ENCODE data around the gene SDR39U1. TPM values are rescaled to one million over a fixed set of nuclear protein-coding genes. Genes with fewer than 3 reads are reported as not detected.

SDR39U1 gene
- total RNA-seq, 1 donor from 2014 or later = 86.8 TPM

- ATAC-seq = peak; percentile 67
- intact Hi-C loops (cut with micrococcal nuclease) = no loop called here
- DNase-seq = peak; percentile 90
Observed at GRCh38 chr14:24431569-24432258, 10.9 kb downstream of the SDR39U1 start.

DNA sequence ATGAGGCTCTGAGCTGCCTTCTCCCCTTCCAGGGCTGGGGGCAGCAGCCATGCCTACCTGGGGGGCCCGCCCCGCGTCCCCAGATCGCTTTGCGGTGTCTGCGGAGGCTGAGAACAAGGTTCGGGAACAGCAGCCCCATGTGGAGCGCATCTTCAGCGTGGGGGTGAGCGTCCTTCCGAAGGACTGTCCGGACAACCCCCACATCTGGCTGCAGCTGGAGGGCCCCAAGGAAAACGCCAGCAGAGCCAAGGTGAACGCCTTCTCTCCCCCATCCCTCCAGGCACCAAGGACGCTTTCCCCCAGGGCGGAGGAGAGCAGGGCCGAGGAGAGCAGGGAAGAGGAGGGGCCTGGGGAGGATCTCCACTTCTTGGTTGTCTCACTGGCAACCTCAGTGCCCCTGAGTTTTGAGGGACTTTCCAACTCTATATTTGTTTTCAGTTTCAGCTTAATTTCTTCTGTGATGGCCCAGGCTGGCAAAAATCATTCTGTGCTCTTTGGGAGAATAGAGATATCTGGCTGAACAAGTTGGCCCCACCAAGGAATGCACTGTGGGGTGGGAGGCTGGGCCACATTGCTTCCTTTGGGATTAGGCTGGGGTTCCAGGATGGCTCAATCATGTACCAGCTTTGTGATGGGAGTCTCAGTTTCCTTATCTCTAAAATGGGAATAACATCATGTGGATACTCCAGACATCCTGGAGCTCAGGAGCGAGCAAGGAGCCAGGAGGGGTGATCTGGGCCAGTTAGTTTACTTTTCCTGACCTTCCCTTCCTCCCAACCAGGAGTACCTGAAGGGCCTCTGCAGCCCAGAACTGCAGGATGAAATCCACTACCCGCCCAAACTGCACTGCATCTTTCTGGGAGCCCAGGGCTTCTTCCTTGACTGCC is 11.7 kb downstream of the SDR39U1 start:
- ATAC-seq (peak; percentile 30), DNase-seq (peak; percentile 52)
- intact Hi-C loops (cut with micrococcal nuclease) = no loop called here

GRCh38 chr14:24430143-24430681 is 12.4 kb downstream of the SDR39U1 start:
- DNase-seq (peak; percentile 91), ATAC-seq (peak; percentile 86)
- intact Hi-C loops (cut with micrococcal nuclease) = no loop called here

DNA sequence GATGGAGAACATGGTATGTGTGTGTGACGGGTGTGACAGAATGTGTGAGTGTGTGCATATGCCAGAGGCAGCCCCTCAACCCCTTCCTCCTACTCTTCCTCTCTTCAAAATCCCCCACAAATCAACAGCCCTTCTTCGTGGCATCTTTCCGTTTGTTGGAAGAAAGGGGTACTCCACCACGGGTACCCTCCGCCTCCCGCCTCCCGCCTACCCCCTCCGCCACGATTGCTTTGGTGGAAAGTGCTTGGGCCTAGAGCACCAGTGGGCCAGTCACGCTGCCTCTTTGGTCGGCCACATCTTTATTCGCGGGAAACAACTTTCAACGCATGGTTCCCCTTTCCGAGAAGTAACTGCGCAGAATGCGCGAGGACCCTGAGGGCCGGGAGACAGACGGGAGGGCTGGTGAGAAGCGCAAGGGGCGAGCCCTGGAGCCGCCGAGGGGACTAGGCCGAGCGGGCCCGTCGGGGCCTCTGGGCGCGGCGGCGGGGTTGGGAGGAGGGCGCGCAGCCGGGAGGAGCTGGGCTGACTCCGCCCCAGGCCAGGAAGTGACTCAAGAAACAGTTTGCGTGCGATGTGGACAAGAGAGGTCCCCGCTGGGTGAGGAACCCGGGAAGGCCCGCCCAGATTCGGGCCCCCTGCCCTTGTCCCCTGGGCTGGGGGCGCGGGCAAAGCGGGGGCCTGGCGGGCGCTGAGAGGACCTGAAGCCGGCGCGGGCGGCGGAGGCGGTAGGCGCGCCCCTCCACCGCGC is 13.0 kb downstream of the SDR39U1 start, which contains the start of the genes CBLN3 and KHNYN:
Gene CBLN3, minus strand, starts transcription at position 274 of the 748 bp plus-strand sequence. CDS start 614 bp downstream, outside the sequence.
Gene KHNYN, plus strand, starts transcription at position 560 of the 748 bp plus-strand sequence. CDS start 777 bp downstream, outside the sequence.
- ATAC-seq (peak; percentile 85), DNase-seq (peak; percentile 94)
- intact Hi-C loops (cut with micrococcal nuclease) = no loop called here

- ATAC-seq (no peak), DNase-seq (no peak)
- intact Hi-C loops (cut with micrococcal nuclease) = no loop called here
Observed at GRCh38 chr14:24428628-24429394, 13.8 kb downstream of the SDR39U1 start.

- intact Hi-C loops (cut with micrococcal nuclease) = no loop called here
- no peak for ATAC-seq
- DNase-seq = no peak
Observed at GRCh38 chr14:24427537-24428508, 14.8 kb downstream of the SDR39U1 start.

- no peak for DNase-seq
- intact Hi-C loops (cut with micrococcal nuclease) = no loop called here
- ATAC-seq = no peak
Observed at GRCh38 chr14:24426912-24427536, 15.6 kb downstream of the SDR39U1 start.

- intact Hi-C loops (cut with micrococcal nuclease) = no loop called here
- DNase-seq (no peak), ATAC-seq (no peak)
Observed at GRCh38 chr14:24426150-24426911, 16.2 kb downstream of the SDR39U1 start.

DNA sequence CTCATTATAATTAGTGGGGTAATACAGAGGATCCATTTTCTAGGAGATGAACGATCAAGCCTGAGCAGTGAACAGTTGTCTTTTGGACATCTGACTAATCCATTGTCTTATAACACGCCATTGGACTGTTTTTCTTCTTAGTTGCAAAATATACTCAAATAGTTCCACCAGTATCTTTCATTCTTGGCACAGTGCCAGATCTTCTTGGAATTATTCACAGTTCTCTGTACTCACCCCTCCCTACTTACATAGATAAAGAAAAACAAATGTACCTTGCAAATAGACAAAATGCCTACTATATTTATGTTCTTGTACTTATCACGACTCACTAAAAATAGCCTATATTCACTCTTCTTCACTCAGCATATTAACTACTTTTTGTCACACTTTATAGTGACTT is 16.9 kb downstream of the SDR39U1 start:
- DNase-seq (no peak), ATAC-seq (no peak)
- intact Hi-C loops (cut with micrococcal nuclease) = no loop called here

DNA sequence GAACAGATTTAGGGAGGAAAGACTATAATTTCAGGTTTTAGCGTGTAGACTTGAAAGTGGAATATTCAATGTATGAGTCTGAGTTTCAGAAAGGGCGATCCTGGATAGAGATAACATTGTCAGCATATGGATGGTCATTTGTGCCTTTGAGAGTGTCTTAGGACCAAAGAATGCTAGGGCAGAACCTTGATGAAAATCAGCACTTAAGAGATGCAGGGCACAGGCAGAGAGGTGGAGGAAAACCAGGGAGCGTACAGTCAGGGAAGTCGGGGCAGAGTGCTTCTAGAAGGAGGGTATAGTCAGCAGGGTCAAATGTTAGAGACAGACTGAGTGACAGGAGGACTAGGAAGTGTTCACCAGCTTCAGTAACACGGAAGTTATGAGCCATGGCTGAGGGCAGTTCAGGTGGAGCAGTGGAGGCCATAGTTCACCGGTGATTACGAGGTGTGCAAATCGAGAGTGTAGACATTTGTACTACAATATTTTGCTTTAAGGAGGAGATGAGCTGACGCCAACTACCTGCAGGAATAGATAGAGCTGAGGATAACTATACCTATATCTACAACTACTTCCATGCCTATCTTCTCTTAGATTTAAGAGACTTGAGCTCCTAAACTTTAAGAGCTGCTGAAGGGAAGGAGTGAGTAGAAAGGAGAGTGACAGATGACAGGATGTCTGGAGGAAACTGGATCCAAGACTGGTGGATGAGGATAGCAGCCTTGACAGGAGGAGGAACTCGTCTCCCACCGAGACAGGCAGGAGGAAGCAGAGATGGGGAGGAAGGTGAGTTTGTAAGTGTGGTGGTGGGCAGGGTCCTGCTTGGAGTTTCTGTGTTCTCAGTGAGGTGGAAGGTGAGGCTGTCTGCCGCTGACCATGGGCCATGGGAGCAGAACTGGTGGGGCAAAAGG is 19.6 kb downstream of the SDR39U1 start:
- no peak for ATAC-seq
- no peak for DNase-seq
- intact Hi-C loops (cut with micrococcal nuclease) = no loop called here

- intact Hi-C loops (cut with micrococcal nuclease) = no loop called here
- no peak for DNase-seq
- no peak for ATAC-seq
Observed at GRCh38 chr14:24422261-24422660, 20.3 kb downstream of the SDR39U1 start.

DNA sequence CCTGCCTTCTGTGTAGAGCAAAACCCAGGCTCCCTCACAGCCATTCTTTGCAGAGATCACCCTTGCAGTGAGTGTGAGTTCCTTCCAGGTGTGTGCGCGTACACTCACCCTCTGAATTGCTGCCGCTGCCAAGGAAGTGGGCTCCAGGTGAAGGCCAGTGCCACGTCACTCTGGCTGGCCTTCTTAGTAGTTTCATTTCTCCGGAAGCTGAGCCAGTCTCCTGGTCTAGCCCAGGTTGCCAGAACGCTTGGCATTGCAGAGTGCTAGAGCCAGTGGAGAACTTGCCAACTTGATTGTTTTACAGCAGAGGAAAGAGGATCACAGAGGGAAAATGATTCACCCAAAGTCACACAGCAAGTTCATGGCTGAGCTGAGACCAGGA is 24.1 kb downstream of the SDR39U1 start:
- ATAC-seq = no peak
- DNase-seq = no peak
- intact Hi-C loops (cut with micrococcal nuclease) = no loop called here

- ATAC-seq (peak; percentile 28), DNase-seq (no peak)
- intact Hi-C loops (cut with micrococcal nuclease) = no loop called here
Observed at GRCh38 chr14:24417832-24418491, 24.6 kb downstream of the SDR39U1 start.

- DNase-seq = no peak
- intact Hi-C loops (cut with micrococcal nuclease) = no loop called here
- peak; percentile 10 for ATAC-seq
Observed at GRCh38 chr14:24416932-24417619, 25.5 kb downstream of the SDR39U1 start.
